HG03139 (cell line): ENCODE results near the gene HS3ST6.
"Not testable (repeated sequence)": the region's sequence is repeated elsewhere in the genome, so short reads cannot be mapped to it uniquely, and the experiment has no call there.

Experiments used
- ATAC-seq: cut with Tn5 transposase; IDR thresholded peaks from one replicate; pipeline ENCODE4 v1.9.1; 2021; ENCODE audit not compliant: unreplicated experiment

Gene HS3ST6

DNA sequence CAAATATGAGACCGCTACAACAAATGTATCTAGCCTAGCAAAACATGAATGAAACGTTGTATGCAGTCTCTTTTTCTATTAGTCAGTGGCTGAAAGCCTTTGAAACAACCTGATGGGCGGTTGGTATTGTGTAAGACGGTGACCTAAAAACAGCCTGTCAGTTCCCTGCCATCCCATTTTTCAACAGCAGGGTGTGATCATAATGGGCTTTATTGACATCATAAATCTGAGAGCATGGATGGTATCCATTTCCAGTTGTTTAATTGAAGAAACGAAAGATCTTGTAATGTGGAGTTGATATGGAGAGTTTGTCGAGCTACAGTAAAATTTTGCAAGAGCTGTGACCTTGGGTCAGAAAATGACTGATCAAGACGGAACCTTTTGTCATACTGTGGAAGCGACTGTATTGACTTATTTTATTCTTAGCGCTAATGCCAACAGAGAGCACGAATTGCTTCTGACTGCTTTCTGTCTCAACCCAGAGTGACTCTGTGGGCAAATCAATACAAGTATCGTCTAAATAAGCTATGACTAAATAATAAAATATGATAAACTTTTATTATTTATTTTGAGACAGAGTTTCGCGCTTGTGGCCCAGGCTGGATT, 34.0 kb downstream of the HS3ST6 start:
- no peak for ATAC-seq

DNA sequence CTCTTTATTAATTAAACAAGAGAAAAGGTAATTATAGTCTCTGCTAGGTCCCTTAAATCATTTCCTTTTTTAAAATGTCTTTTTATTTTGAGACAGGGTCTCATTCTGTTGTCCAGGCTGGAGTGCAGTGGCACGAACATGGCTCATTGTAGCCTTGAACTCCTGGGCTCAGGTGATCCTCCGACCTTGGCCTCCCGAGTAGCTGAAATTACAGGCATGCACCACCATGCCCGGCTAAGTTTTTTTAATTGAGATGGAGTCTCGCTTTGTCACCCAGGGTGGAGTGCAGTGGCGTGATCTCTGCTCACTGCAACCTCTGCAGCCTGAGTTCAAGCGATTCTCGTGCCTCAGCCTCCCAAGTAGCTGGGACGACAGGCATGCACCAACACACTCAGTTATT, 37.0 kb downstream of the HS3ST6 start:
- ATAC-seq: not testable (repeated sequence)

DNA sequence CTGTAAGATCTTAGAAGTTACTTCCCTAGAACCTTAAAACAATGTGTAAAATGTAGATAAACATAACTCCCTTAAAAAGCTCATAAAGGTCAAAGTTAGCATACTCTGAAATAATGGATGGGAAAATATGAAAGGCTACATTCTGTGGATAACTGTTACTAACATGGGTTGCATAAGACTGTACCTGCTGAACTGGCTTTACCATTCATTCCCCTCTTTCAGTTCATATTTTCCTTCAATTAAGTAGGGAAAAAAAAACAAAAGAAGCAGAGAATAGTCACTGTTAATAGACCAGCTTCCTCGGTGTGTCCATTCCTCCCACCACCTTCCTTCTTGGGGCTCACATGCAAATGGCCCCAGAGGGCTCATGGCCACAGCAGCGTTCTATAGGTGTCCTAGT, 38.7 kb downstream of the HS3ST6 start:
- no peak for ATAC-seq

DNA sequence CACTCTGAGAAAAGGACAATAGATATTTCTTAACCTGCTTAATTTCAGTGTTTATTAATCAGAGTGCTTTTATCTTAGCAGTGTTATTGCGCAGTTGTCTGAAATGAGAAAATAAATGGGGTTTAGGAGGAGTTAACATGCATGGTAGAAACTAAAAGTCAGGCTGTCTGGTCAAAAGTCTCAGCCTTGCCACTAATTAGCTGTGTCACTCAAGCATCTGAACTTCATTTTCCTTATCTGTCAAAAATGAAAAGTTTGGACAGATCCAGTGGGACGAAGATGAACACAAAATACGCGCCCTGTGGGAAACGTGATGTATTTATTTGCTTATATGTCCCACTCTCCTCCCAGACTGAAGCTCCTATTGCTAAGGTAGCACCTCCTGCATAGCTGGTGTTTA, 40.0 kb downstream of the HS3ST6 start:
- no peak for ATAC-seq

DNA sequence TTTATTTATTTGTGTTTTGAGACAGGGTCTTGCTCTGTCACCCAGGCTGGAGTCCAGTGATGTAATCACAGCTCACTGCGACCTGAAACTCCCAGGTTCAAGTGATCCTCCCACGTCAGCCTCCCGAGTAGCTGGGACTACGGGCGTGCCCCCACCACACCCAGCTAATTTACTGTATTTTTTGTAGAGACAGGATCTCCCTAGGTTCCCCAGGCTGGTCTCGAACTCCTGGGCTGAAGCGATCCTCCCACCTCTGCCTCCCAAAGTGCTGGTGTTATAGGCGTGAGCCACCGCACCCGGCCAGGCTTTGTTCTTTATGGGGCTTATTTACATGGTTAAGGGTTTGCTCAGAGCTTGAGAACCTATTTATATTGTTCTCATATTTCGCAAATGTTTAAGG, 40.4 kb downstream of the HS3ST6 start:
- no peak for ATAC-seq

DNA sequence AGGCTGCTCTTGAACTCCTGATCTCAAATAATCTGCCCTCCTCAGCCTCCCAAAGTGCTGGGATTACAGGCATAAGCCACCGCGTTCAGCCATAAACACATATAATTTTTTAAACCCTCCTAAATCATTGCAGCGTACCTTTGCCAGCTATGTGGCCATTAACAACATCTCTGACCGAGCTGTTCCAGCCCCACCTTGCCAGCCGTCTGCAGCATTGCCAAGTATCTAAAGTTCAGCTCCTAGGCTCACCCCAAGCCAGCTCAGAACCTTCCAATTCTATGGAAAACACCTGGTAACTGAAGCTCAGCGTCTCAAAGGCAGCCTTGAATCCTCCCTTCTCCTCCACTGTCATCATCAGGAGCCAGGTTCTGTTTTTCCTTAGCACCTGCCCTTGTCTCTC, 41.1 kb downstream of the HS3ST6 start:
- no peak for ATAC-seq

DNA sequence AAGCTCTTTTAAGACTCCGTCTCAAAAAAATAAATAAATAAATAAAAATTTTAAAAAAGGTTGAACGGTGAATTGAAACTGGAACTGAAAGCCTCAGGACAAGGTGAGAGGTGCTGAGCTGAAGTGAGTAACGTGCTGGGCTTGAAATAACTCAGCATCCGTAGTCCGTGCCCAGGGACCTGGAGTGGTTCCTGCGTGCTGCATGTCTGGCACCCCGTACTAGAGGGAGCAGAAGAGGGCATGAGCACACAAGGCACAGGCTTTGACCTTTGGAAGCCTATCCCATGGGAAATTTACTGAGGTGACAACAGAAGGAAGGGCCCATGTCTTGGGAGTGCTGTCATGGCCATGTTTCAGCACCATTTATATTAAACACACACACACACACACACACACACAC, 41.7 kb downstream of the HS3ST6 start:
- ATAC-seq: no peak

DNA sequence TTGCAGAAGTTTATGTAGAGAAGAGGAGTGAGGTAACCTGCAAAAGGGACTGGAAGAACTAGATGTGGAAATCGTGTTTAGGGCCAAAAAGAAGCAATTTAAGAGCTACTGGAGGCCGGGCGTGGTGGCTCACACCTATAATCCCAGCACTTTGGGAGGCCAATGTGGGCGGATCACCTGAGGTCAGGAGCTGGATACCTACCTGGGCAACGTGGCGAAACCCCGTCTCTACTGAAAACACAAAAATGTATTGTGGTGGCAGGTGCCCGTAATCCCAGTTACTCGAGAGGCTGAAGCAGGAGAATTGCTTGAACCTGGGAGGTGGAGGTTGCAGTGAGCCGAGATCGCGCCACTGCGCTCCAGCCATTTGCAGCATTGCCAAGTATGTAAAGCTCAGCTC, 42.1 kb downstream of the HS3ST6 start:
- ATAC-seq: not testable (repeated sequence)

DNA sequence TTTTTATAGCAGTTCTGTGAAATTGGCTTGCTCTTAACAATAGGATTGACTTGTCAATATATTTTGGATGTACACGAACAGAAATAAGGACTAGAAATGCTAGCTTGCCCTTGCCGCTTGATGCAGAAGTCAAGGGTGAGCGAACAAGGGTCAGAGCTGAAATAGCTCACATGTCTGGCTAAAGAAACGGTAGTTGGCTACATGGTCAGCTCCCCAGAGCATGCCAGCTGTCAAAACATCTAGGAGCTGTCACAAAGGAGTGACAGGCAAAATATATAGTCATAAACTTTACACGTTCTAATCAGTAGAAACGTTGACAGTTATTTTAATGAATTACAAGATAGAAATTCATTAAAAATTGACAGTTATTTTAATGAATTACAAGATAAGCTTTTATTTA, 43.4 kb downstream of the HS3ST6 start:
- ATAC-seq: no peak

DNA sequence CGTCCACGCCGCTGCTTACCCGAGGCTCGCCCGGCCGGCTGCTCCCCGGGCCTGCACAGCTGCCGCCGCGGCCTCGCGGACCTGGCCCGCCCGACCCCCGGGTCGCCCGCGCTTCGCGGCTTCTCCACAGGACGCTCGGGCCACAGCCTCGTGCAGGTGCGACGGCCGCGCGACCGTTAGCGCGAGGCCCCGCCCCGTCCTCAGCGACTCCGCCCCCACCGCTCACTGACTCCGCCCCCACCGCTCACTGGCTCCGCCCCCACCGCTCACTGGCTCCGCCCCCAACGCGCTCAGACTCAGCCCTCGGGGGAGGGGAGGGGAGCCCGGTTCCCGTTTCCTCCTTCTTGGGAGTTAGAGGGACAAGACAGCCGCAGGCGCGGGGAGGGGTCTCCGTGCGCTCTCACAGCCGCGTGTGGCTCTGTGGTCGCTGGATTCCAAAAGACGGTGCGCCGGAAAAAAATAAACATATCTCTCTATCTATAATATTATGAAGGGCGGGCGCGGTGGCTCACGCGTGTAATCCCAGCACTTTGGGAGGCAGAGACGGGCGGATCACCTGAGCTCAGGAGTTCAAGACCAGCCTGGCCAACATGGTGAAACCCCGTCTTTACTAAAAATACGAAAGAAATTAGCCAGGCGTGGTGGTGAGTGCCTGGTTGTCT, 46.1 kb downstream of the HS3ST6 start, which contains the start of gene MEIOB:
Gene MEIOB, minus strand, starts transcription at position 191 of the 662 bp plus-strand sequence. CDS start 3,989 bp downstream, outside the sequence.
- ATAC-seq: no peak

DNA sequence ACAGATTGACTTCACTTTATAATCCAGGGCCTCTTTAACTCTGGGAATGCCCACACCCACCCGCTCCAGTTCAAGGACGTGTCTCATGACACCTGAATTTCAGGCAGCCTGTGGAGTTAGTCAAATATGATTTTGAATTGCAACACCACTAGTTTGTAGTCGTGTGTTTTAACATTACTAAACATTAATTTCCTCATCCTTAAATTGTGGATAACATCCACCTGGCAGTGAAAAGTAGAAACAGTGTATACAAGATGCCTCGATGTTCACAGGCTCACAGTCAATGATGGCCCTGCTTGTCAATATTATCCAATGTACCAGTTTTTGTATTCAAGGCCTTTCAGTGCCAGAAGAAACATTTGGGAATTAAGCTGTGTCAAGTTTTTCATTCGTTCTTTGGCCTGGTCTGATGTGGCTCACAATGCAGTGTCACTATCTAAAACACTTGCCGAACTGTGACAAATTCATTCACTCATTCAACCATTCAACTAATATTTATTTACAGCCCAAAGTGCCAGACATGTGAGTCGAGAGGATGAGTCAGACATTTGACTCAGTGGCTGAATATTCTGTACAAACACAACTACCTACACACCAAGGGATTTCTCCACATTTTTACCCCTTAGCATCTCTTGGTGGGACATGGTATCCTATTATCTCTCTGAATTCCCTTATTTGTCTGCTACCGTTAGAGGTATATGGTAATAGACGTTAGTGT, 47.7 kb downstream of the HS3ST6 start:
- no peak for ATAC-seq

DNA sequence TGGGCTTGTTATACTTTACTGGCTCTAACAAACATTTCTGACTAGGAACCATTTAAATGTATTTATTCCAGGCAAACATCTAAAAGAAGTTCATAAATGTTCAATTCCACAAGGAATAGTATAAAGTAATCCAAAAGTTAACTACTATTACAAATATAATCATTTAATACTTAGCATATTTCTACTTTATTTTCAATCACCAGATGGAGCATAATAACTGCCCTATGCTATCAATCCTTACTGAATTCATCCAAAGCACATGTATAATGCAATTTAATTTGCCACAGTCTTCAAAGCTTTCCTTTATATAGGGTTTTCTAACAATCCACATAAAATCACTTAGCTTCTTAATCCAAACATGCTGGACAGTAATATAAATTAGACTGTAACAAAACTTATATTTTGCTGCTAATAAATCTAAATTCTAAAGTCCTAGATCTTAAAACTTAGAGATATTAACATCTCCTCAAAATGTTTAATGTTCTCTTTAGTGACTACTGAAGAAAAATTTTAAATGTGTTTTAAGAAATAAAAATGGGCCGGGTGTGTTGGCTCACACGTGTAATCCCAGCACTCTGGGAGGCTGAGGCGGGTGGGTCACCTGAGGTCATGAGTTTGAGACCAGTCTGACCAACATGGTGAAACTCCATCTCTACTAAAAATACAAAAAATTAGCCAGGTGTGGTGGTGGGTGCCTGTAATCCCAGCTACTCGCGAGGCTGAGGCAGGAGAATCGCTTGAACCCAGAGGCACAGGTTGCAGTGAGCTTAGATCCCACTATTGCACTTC, 52.1 kb downstream of the HS3ST6 start:
- ATAC-seq: no peak

DNA sequence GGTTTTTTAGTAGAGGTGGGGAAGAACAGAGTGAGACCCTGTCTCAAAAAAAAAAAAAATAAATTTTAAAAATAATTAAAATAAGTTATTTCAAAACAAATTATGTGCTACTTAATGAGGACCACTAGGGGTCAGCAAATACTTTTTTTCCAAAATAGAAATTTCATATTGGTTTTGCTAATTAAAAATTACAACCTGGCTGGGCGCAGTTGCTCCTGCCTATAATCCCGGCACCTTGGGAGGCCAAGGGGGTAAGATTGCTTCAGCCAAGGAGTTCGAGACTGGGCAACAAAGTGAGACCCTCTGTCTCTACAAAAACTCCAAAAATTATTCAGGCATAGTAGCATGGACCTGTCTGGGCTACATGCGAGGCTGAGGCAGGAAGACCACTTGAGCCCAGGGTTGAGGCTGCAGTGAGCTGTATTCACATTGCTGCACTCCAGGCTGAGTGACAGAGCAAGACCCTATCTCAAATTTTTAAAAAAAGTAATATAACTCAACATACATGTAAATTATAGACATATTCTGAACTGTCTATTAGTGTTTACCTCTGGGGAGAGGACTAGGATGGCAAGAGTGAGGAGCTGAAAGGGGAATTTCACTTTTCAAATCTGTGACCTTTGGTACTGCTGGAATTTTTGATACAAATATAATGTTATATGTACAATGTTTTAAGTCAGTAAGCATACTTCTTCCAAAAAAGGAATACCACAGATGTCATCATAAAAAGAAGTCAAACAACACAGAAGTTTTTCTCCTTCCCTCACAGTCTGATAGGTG, 54.3 kb downstream of the HS3ST6 start:
- no peak for ATAC-seq

DNA sequence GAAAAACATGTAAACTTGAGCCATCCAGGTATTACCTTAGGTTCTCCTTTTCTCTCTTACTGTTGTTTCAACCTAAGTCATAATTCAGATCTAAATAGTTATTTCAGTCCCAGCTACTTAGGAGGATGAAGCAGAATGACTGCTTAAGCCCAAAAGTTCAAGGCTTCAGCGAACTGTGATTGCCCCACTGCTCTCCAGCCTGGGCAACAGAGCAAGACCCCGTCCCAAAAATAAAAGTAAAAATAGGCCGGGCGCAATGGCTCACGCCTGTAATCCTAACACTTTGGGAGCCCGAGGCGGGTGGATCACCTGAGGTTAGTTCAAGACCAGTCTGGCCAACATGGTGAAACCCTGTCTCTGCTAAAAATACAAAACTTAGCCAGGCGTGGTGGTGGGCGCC, 55.8 kb downstream of the HS3ST6 start:
- no peak for ATAC-seq

DNA sequence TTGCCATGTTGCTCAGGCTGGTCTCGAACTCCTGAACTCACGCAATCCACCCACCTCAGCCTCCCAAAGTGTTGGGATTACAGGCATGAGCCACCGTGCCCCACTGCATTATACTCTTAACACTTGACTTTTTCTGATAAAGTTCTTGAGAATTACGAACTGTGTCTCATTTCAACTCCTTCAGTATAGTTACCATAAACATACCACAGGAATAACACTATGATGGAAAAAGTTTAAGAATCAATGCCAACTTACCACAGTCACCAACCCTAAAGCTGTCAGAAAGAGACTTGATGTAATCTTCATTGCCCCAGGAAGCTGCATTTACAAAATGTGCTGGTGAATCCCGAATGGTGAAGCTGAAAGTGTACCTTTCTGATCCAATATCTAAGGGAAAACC, 56.5 kb downstream of the HS3ST6 start:
- no peak for ATAC-seq
